Heart left ventricle (tissue), 16 donors: ENCODE measurements around the gene MLH3. TPM values are rescaled to one million over a fixed set of nuclear protein-coding genes. Genes with fewer than 3 reads are reported as not detected.

Experiments
- ATAC-seq, 4 donors: fragments of 200-7000 bp; cut with Tn5 transposase; one replicate each; pipeline ENCODE4 v1.9.1; 2020 to 2022; ENCODE audit warnings: moderate library complexity in 4 of 4, mild to moderate bottlenecking in 3 of 4, moderate number of reproducible peaks in 1 of 4
- DNase-seq, 5 donors: peaks; one replicate each; pipeline ENCODE4 v3.0.0-alpha.2; 2020
- H3K27ac ChIP-seq, 12 donors: fragments of 200-600 bp; sonication (generic) in 4 of 12; one replicate each; pipeline versions ENCODE4 v1.5.0 to v1.8.0; 2016 to 2022; ENCODE audit warnings: mild to moderate bottlenecking in 2 of 12
- H3K27me3 ChIP-seq, 9 donors: fragments of 200-600 bp; sonication (generic) in 2 of 9; one replicate each; pipeline versions ENCODE4 v1.5.1 to v1.8.0; 2016 to 2022; ENCODE audit warnings: mild to moderate bottlenecking in 3 of 9
- H3K36me3 ChIP-seq, 9 donors: fragments of 200-600 bp; sonication (generic) in 2 of 9; one replicate each; pipeline versions ENCODE4 v1.5.0 to v1.8.0; 2018 to 2022; ENCODE audit warnings: mild to moderate bottlenecking in 2 of 9
- H3K4me1 ChIP-seq, 12 donors: fragments of 200-600 bp; sonication (generic) in 4 of 12; one replicate each; pipeline versions ENCODE4 v1.5.0 to v1.8.0; 2016 to 2022; ENCODE audit warnings: mild to moderate bottlenecking in 3 of 12
- H3K4me3 ChIP-seq, 12 donors: fragments of 200-600 bp; sonication (generic) in 4 of 12; one replicate each; pipeline versions ENCODE4 v1.5.0 to v1.8.0; 2017 to 2022; ENCODE audit warnings: mild to moderate bottlenecking in 9 of 12, moderate library complexity in 4 of 12
- H3K9me3 ChIP-seq, 12 donors: fragments of 200-600 bp; sonication (generic) in 4 of 12; one replicate each; pipeline versions ENCODE4 v1.5.0 to v1.8.0; 2016 to 2022; ENCODE audit warnings: mild to moderate bottlenecking in 1 of 12
- POLR2A ChIP-seq, 2 donors: fragments of 450-650 bp; IDR thresholded peaks; one replicate each; pipeline ENCODE4 v1.6.1; 2017; ENCODE audit warnings: antibody characterized with exemption in 2 of 2, mild to moderate bottlenecking in 2 of 2, moderate library complexity in 2 of 2
- WGBS, 4 donors: extraction: QIAGEN DNeasy Blood & Tissue Kit in 2 of 4; methylation state at CpG; one replicate each; pipeline versions ENCODE4 v1.1.5 to v1.1.7; 2013 to 2018; 5-methylcytosine and 5-hydroxymethylcytosine counted together
- intact Hi-C, 10 donors: fragments of 100-400 bp; cut with DNase I; formaldehyde crosslinking; loops; one replicate each; pipeline versions ENCODE4 v1.11.1 to v1.14.2; 2022
- polyA plus RNA-seq, 2 donors: library from polyadenylated mRNA; stranded (reverse); fragments of 200-250 nt; gene quantifications; one replicate each; pipeline ENCODE4 v1.2.3, GENCODE V29; 2013
- total RNA-seq, 9 donors: library from RNA; depleted of rRNA in 2 of 9; stranded (reverse); fragments of >200 nt in 2 of 9; fragmentation: NEBNext Ultra II Directional in 3 of 9; extraction: Animal tissue kit (Norgen Biotek cat#: 25700) in 3 of 9; gene quantifications; one replicate each; pipeline versions ENCODE4 v1.1.0 to v1.2.4, GENCODE V29; 2016 to 2023
- TF ChIP-seq, protein P1 (sequence below), 12 donors: fragments of 200-600 bp; sonication (generic) in 4 of 12; IDR thresholded peaks; one replicate each; pipeline versions ENCODE4 v1.5.0 to v1.8.0; 2018 to 2022; ENCODE audit warnings: antibody characterized with exemption in 12 of 12, mild to moderate bottlenecking in 5 of 12
- donor health status: ischemic (EF 13 %, LVEDD 7.1; RV severe dilation, severe dysfunction).
- donor health status: healthy with polysubstance abuse.
- donor health status: DM: no; HTN: yes; CAD: no.
- donor health status: DM: no; HTN: no; CAD: no.
- donor health status: ischemic (EF 25% LVEDD 6.9; RV normal size, moderate dysfunction).
- donor health status: ischemic (EF 25% LVEDD 5.7; RV mildly dilated, moderate dysfunction).
- donor health status: healthy.
- donor health status: DM: yes; HTN: yes; CAD: no.
- donor health status: ischemic (EF 35%, LVEDD 5.7; RV mildly dilated, moderate dysfunction).
- donor health status: nonischemic (EF 11% LVEDD 7.7; RV severe dilation, severe dysfunction).
- donor health status: DM: yes; HTN: yes; CAD: no.
- donor health status: PGD.
- donor health status: ischemic (EF 29% LVEDD 5.4; RV normal size, mild dysfunction).
- donor health status: nonischemic (EF 23%, LVEDD 6.1; RV moderate dilation, normal function).

The MLH3 gene
- total and polyA plus RNA-seq, 11 donors: 10.3 to 23.9 (median 15.2) TPM

DNA sequence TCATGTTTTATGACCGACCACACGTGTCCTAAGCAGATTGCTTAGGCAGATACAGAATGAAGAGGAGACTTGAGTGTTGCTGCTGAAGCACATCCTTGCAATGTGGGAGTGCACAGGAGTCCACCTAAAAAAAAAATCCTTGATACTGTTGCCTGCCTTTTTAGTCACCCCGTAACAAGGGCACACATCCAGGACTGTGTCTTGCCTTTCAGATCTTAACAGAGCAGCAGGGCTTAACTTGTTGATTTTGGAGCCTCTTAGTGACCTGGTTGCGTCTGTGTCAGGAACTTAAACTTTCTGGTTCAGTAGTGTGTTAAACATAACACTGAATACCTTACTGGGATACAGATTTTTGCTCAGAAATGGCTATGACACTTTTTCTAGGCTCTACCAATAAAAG, 42.1 kb downstream of the MLH3 start:
- no peak for DNase-seq
- no peak overlapping the region for H3K27ac ChIP-seq
- H3K9me3 ChIP-seq: no peaks in the 10 kb centered on the region
- WGBS, 4 donors: 89 to 94% (median 90%) methylated on average over 4 of the region's 4 CpGs
- H3K27me3 ChIP-seq: no peaks in the 10 kb centered on the region
- intact Hi-C loops: loop anchor here in 2 of 10 donors (5.0 to 10.0 kb wide), 3 partner anchors 62 to 64 kb away; no protein-coding TSS in a partner anchor
- TF ChIP-seq, protein P1, sequence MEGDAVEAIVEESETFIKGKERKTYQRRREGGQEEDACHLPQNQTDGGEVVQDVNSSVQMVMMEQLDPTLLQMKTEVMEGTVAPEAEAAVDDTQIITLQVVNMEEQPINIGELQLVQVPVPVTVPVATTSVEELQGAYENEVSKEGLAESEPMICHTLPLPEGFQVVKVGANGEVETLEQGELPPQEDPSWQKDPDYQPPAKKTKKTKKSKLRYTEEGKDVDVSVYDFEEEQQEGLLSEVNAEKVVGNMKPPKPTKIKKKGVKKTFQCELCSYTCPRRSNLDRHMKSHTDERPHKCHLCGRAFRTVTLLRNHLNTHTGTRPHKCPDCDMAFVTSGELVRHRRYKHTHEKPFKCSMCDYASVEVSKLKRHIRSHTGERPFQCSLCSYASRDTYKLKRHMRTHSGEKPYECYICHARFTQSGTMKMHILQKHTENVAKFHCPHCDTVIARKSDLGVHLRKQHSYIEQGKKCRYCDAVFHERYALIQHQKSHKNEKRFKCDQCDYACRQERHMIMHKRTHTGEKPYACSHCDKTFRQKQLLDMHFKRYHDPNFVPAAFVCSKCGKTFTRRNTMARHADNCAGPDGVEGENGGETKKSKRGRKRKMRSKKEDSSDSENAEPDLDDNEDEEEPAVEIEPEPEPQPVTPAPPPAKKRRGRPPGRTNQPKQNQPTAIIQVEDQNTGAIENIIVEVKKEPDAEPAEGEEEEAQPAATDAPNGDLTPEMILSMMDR (IDR thresholded peaks at IDR 0.05): no peak
- TF ChIP-seq POLR2A (IDR thresholded peaks at IDR 0.05): no peak
- peaks cover 7 to 48% (median 31%) of the 10 kb centered on the region in 12 donors for H3K4me1 ChIP-seq
- H3K4me3 ChIP-seq: no peak overlapping the region
- H3K36me3 ChIP-seq: peaks cover 0 to 89% (median 68%) of the 10 kb centered on the region in 9 donors
- no peak for ATAC-seq

DNA sequence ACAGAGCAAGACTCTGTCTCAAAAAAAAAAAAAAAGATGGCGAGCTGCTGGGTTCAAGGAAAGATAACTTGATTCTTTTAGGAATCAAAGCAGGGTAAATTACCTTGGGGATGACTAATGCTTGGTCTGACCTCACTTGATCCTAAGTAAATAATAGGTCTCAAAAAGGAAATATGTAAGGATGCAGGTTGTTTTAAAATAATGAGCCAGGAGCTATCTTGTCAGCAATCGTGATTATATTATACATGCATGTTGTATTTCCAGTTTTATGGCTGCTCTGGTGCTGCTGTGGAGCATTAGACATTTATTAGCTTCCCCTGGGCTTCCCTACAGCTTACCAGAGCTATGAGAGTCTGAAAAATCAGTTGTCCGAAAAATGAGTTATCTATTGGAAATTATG, 45.9 kb downstream of the MLH3 start:
- peaks cover 0 to 61% (median 56%) of the 10 kb centered on the region in 9 donors for H3K36me3 ChIP-seq
- TF ChIP-seq, protein P1 (IDR thresholded peaks at IDR 0.05): no peak
- no peak for TF ChIP-seq POLR2A (IDR thresholded peaks at IDR 0.05)
- DNase-seq (no peak), ATAC-seq (no peak)
- peaks cover 0 to 5% (median 0%) of the 10 kb centered on the region in 12 donors for H3K9me3 ChIP-seq
- no peak overlapping the region for H3K27ac ChIP-seq
- intact Hi-C loops: loop anchor here in 2 of 10 donors (5.0 to 10.0 kb wide), 3 partner anchors 58 to 67 kb away; no protein-coding TSS in a partner anchor
- H3K27me3 ChIP-seq: no peaks in the 10 kb centered on the region
- 87 to 97% (median 92%) methylated on average over 3 of the region's 3 CpGs for WGBS, 4 donors
- H3K4me3 ChIP-seq: no peak overlapping the region
- peaks cover 6 to 27% (median 14%) of the 10 kb centered on the region in 12 donors for H3K4me1 ChIP-seq

DNA sequence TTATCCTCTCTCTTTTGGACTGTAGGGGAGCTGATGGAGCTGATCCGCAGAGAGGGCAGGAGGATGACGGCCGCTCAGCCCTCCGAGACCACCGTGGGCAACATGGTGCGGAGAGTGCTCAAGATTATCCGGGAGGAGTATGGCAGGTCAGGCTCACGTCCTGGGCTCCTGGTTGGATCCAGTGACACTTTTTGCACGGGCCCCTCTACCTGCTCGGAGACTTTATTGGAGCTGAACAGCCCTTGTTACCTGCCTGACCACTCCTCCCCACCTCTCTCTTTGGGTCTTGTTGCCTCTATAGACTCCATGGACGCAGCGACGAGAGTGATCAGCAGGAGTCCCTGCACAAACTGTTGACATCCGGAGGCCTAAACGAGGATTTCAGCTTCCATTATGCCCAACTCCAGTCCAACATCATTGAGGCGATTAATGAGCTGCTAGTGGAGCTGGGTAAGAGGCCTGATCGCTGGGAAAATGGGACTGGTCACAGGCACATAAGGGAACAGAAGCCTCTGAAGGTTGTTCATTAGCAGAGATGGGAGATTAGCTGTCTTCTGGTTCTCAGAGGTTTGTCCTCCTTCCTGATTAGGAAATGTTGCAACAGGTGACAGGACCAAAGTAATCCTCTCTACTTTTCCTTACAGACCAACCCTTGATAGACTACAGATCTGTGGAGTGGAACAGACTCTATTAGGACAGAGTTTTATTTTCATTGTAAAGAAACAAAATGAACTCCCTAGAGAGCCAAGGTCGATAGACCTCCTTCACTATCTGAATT, 47.8 kb downstream of the MLH3 start:
- ATAC-seq (peak in 1 of 4 donors; percentile 8), DNase-seq (no peak)
- H3K36me3 ChIP-seq: peaks cover 0 to 42% (median 37%) of the 10 kb centered on the region in 9 donors
- WGBS, 4 donors: 10 to 12% (median 11%) methylated on average over 14 to 18 of the region's 18 CpGs
- peak overlapping the region; percentile 61 to 99 (median 86) for H3K4me3 ChIP-seq
- TF ChIP-seq POLR2A (IDR thresholded peaks at IDR 0.05): no peak
- TF ChIP-seq, protein P1 (IDR thresholded peaks at IDR 0.05): no peak
- intact Hi-C loops: loop anchor here in 5 of 10 donors (5.0 to 10.0 kb wide), 3 partner anchors 51 to 59 kb away; no protein-coding TSS in a partner anchor
- peaks cover 0 to 5% (median 0%) of the 10 kb centered on the region in 12 donors for H3K9me3 ChIP-seq
- peak overlapping the region in 11 of 12 donors; percentile 83 to 94 (median 89) for H3K27ac ChIP-seq
- H3K27me3 ChIP-seq: no peaks in the 10 kb centered on the region
- H3K4me1 ChIP-seq: peaks cover 6 to 27% (median 14%) of the 10 kb centered on the region in 12 donors
